ENCODE measurements around the gene CPN2. TPM values are rescaled to one million over a fixed set of nuclear protein-coding genes. Genes with fewer than 3 reads are reported as not detected.

CPN2 gene
- total and polyA plus RNA-seq, 2 donors (not counting 3 experiments of a cell fraction or from before 2014, with no cell fraction given), result not detected

DNA sequence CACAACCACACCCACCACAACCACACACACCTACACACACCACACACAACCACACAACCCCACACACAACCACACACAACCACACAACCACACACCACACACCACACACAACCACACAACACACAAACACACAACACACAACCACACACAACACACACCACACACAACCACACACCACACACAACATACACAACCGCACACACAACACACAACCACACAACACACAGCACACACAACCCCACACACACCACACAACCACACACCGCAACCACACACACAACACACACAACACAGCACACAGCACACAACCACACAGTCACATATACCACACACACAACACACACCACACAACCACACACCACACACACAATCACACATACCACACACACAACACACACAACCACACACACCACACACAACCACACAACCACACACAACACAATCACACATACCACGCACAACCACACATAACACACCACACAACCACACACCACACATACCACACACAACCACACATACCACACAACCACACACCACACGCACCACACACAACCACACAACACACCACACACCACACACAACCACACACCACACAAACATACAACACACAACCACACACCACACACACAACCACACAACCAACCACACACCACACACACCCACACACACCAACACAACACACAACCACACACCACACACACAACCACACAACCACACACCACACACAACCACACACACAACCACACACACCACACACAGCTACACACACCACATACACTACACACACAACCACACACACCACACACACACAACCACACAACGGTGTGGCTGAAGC is 23.7 kb downstream of the CPN2 start:
- no peaks in the 10 kb centered on the region for H3K9me1 ChIP-seq (replicated peaks; ENCODE audit: control insufficient read depth, extremely low read depth, insufficient read depth, low read length)
- POLR2A ChIA-PET, result no interaction called here
- H3K9me3 ChIP-seq (replicated peaks; ENCODE audit: control insufficient read depth, insufficient read depth, low read length), result no peaks in the 10 kb centered on the region
- H3K9ac ChIP-seq (replicated peaks; ENCODE audit: extremely low read depth, insufficient read depth, low read length), result no peak overlapping the region
- FAIRE-seq (peak; percentile 44), DNase-seq (ENCODE audit: low read depth, low spot score) (no peak)
- H4K20me1 ChIP-seq (replicated peaks; ENCODE audit: control insufficient read depth, extremely low read depth, insufficient read depth, low read length), result no peaks in the 10 kb centered on the region
- H3K79me2 ChIP-seq (ENCODE audit: control insufficient read depth, insufficient read depth, low read length), result no peaks in the 10 kb centered on the region
- no peak overlapping the region for H3K27ac ChIP-seq (ENCODE audit: insufficient read depth, low read depth, low read length)
- CTCF ChIA-PET, result interaction anchor here (1.3 to 2.1 kb wide), 3 partner anchors 15 to 546 kb away, joined by 4 to 11 read pairs (median 10); no protein-coding TSS in a partner anchor
- TF ChIP-seq FOS (IDR thresholded peaks at IDR 0.05; ENCODE audit: borderline replicate concordance, insufficient read depth, low read length) (no peak), POLR2A (IDR thresholded peaks at IDR 0.05; ENCODE audit: low read depth, low read length) (no peak), MYC (IDR thresholded peaks at IDR 0.05; ENCODE audit: low read depth, low read length) (no peak), GATA2 (IDR thresholded peaks at IDR 0.05; ENCODE audit: insufficient read depth, insufficient read length, low read depth, low read length) (no peak), JUN (IDR thresholded peaks at IDR 0.05; ENCODE audit: borderline replicate concordance, insufficient read depth, insufficient read length, low read depth) (no peak), POLR2AphosphoS5 (IDR thresholded peaks at IDR 0.05; ENCODE audit: insufficient read depth, low read depth, low read length) (no peak), EZH2 (IDR thresholded peaks at IDR 0.05; ENCODE audit: borderline replicate concordance, low read depth, low read length, severe bottlenecking) (no peak)
- TF ChIP-seq, protein P1, sequence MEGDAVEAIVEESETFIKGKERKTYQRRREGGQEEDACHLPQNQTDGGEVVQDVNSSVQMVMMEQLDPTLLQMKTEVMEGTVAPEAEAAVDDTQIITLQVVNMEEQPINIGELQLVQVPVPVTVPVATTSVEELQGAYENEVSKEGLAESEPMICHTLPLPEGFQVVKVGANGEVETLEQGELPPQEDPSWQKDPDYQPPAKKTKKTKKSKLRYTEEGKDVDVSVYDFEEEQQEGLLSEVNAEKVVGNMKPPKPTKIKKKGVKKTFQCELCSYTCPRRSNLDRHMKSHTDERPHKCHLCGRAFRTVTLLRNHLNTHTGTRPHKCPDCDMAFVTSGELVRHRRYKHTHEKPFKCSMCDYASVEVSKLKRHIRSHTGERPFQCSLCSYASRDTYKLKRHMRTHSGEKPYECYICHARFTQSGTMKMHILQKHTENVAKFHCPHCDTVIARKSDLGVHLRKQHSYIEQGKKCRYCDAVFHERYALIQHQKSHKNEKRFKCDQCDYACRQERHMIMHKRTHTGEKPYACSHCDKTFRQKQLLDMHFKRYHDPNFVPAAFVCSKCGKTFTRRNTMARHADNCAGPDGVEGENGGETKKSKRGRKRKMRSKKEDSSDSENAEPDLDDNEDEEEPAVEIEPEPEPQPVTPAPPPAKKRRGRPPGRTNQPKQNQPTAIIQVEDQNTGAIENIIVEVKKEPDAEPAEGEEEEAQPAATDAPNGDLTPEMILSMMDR (IDR thresholded peaks at IDR 0.05; ENCODE audit: extremely low read depth in 1 of 2, insufficient read depth in 1 of 2, low read depth in 1 of 2, low read length in 2 of 2), result no peak
- TF ChIP-seq, protein P2, sequence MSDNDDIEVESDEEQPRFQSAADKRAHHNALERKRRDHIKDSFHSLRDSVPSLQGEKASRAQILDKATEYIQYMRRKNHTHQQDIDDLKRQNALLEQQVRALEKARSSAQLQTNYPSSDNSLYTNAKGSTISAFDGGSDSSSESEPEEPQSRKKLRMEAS (IDR thresholded peaks at IDR 0.05; ENCODE audit: insufficient read depth, insufficient read length), result no peak
- H3K4me2 ChIP-seq (ENCODE audit: insufficient read depth, low read length), result no peak overlapping the region
- dilution Hi-C loops (cut with MboI; ENCODE audit: extremely low pct_ligation_motif_present, low sequenced_read_pairs) (no loop called here), intact Hi-C loops (cut with micrococcal nuclease) (no loop called here)
- BruUV-seq (replicated peaks), result no TSS peak
- H3K4me3 ChIP-seq (replicated peaks in 1 of 3; ENCODE audit: insufficient read depth in 1 of 3, low read depth in 1 of 3, low read length in 3 of 3), result no peak overlapping the region
- no peak overlapping the region for H2AFZ ChIP-seq (ENCODE audit: low read depth, low read length)
- H3K27me3 ChIP-seq (ENCODE audit: control insufficient read depth in 2 of 2, insufficient read depth in 2 of 2, low read length in 2 of 2), result peaks cover 0 to 6% of the 10 kb centered on the region in 2 experiments
- no peaks in the 10 kb centered on the region for H3K36me3 ChIP-seq (ENCODE audit: control insufficient read depth in 2 of 2, extremely low read depth in 1 of 2, insufficient read depth in 2 of 2, low read length in 2 of 2)
- no peaks in the 10 kb centered on the region for H3K4me1 ChIP-seq (ENCODE audit: control insufficient read depth, extremely low read depth, insufficient read depth, low read length)

All from endothelial cell of umbilical vein (primary cell).